Measurements from ENCODE around the gene CLDN4.

Gene CLDN4

DNA sequence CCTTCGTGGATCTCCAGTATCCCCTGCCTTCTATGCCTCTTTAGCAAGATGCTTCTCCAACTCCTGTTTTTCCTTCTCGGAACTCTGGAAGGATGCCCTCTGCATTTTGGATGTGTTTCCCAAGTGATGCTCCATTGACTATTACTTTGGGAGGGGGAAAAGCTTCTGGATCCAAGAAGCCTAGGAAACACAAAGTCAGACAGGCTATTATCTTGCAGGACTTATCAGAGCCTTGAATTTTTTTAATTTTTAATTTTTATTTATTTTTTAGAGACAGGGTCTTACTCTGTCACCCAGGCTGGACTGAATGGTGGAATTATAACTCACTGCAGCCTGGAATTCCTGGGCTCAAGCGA lies 51.2 kb downstream of the CLDN4 start:
- H3K9me3 ChIP-seq (ENCODE audit: control insufficient read depth, insufficient read depth, low read depth, low read length), result no peaks in the 10 kb centered on the region
- no peaks in the 10 kb centered on the region for H3K36me3 ChIP-seq (ENCODE audit: control insufficient read depth in 2 of 2, insufficient read depth in 1 of 2, low read length in 2 of 2)
- ChIA-PET POLR2A (no interaction called here), CTCF (no interaction called here)
- no peak overlapping the region for H3K4me3 ChIP-seq (ENCODE audit: low read depth, low read length)
- H3K27ac ChIP-seq (ENCODE audit: extremely low read depth, low read depth, low read length), result no peak overlapping the region
- TF ChIP-seq ZNF239 (tag by site-specific recombination; IDR thresholded peaks at IDR 0.05) (peak; percentile 78; the same call in 1 of the 2 replicates), ZNF521 (tag by site-specific recombination; IDR thresholded peaks at IDR 0.05) (no peak)
- H3K4me1 ChIP-seq (ENCODE audit: control insufficient read depth, insufficient read depth, low read length), result no peaks in the 10 kb centered on the region
